ENCODE measurements around the gene MARCHF11.

DNA sequence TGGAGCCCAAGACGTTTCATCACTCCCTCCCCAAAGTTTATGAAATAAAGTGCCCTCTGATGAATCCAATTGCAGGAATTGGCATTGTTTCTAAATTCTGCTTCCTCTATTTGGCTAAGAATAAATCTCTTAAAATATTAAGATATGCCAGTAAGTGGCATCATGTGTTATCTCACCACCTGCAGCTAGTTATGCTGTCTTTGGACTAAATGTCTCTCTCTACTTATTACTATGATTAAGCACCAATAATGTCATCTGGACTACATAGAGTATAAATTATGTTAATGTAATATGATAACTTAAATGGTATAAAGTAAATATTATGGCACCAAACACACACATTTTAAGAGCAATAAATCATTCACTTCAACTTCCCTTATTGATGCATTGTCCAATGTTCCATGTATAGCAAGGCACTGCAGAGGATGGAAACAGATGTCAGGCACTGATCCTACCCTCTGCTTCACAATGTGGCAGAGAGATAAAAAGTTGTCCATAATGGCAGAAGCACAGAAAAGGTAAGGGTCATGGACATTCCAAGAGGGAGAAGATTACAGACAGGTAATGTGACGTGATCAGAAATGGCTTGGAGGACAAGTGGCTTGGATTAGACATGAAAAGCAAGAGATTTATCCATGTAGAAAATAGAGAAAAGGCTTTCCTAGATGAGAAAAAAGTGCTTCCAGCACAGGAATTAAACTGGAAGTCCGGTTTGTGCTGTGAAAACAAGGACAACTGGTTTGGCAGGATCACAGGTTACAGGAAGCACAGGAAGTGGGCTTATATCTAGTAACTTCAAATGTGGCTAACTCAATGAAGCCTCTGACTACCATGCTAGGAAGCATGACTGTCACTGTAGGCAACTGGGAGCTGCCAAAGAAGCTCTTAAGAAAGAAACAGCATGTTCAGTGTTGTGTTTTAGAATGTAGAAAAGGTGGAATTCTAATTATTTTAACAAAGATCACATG is 26.7 kb downstream of the MARCHF11 start:
- TF ChIP-seq, protein P1, sequence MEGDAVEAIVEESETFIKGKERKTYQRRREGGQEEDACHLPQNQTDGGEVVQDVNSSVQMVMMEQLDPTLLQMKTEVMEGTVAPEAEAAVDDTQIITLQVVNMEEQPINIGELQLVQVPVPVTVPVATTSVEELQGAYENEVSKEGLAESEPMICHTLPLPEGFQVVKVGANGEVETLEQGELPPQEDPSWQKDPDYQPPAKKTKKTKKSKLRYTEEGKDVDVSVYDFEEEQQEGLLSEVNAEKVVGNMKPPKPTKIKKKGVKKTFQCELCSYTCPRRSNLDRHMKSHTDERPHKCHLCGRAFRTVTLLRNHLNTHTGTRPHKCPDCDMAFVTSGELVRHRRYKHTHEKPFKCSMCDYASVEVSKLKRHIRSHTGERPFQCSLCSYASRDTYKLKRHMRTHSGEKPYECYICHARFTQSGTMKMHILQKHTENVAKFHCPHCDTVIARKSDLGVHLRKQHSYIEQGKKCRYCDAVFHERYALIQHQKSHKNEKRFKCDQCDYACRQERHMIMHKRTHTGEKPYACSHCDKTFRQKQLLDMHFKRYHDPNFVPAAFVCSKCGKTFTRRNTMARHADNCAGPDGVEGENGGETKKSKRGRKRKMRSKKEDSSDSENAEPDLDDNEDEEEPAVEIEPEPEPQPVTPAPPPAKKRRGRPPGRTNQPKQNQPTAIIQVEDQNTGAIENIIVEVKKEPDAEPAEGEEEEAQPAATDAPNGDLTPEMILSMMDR (IDR thresholded peaks at IDR 0.05; ENCODE audit: low read length), result no peak
- no peak for TF ChIP-seq EZH2phosphoT487 (IDR thresholded peaks at IDR 0.05; ENCODE audit: low read length)

All from MM.1S (cell line).